Mucosa of descending colon (tissue), 3 donors: Measurements from ENCODE around the gene SNTG2. TPM values are rescaled to one million over a fixed set of nuclear protein-coding genes. Genes with fewer than 3 reads are reported as not detected.

Experiments used
- ATAC-seq: fragments of 200-7000 bp; cut with Tn5 transposase; one replicate; pipeline ENCODE4 v1.9.1; 2020; ENCODE audit warnings: mild to moderate bottlenecking, moderate library complexity
- DNase-seq, 3 donors: peaks; one replicate each; pipeline ENCODE4 v3.0.0-alpha.2; 2020
- H3K36me3 ChIP-seq: fragments of 200-600 bp; one replicate; pipeline ENCODE4 v1.8.0; 2021; ENCODE audit warnings: low read depth, mild to moderate bottlenecking
- H3K4me1 ChIP-seq: fragments of 200-600 bp; one replicate; pipeline ENCODE4 v1.8.0; 2021; ENCODE audit warnings: low read depth, mild to moderate bottlenecking
- H3K4me3 ChIP-seq: fragments of 200-600 bp; one replicate; pipeline ENCODE4 v1.8.0; 2021; ENCODE audit warnings: mild to moderate bottlenecking
- H3K9me3 ChIP-seq: fragments of 200-600 bp; one replicate; pipeline ENCODE4 v1.8.0; 2021; ENCODE audit warnings: mild to moderate bottlenecking
- intact Hi-C, 2 donors: fragments of 100-400 bp; cut with DNase I in 1 of 2; cut with micrococcal nuclease in 1 of 2; formaldehyde crosslinking; loops; one replicate each; pipeline versions ENCODE4 v1.11.0 to v1.11.1; 2022; cut with DNase I, micrococcal nuclease
- total RNA-seq, 3 donors: library from RNA; stranded (reverse); fragmentation: NEBNext Ultra II Directional in 2 of 3; extraction: Animal tissue kit (Norgen Biotek cat#: 25700) in 2 of 3; gene quantifications; one replicate each; pipeline versions ENCODE4 v1.2.1 to v1.2.4, GENCODE V29; 2021 to 2023
- TF ChIP-seq, protein P1 (sequence below): fragments of 200-600 bp; IDR thresholded peaks from one replicate; pipeline ENCODE4 v1.8.0; 2022; ENCODE audit warnings: antibody characterized with exemption, mild to moderate bottlenecking
- donor health status: DM: no; HTN: no; CAD: no; lungs with moderate emphysema.
- donor health status: DM: no; HTN: no; CAD: no.
- donor health status: DM: no; HTN: yes; CAD: no.

Gene SNTG2
- total RNA-seq, 3 donors from 2014 or later, result 0.38 to 3.0 (median 2.8) TPM

GRCh38 chr2:1394709-1395408 lies 444.2 kb downstream of the SNTG2 start:
- no peak overlapping the region for H3K4me3 ChIP-seq
- H3K4me1 ChIP-seq, result no peaks in the 10 kb centered on the region
- DNase-seq (no peak), ATAC-seq (no peak)
- H3K9me3 ChIP-seq, result no peaks in the 10 kb centered on the region
- H3K36me3 ChIP-seq, result no peaks in the 10 kb centered on the region
- TF ChIP-seq, protein P1, sequence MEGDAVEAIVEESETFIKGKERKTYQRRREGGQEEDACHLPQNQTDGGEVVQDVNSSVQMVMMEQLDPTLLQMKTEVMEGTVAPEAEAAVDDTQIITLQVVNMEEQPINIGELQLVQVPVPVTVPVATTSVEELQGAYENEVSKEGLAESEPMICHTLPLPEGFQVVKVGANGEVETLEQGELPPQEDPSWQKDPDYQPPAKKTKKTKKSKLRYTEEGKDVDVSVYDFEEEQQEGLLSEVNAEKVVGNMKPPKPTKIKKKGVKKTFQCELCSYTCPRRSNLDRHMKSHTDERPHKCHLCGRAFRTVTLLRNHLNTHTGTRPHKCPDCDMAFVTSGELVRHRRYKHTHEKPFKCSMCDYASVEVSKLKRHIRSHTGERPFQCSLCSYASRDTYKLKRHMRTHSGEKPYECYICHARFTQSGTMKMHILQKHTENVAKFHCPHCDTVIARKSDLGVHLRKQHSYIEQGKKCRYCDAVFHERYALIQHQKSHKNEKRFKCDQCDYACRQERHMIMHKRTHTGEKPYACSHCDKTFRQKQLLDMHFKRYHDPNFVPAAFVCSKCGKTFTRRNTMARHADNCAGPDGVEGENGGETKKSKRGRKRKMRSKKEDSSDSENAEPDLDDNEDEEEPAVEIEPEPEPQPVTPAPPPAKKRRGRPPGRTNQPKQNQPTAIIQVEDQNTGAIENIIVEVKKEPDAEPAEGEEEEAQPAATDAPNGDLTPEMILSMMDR, result no peak
- intact Hi-C loops, result no loop called here

DNA sequence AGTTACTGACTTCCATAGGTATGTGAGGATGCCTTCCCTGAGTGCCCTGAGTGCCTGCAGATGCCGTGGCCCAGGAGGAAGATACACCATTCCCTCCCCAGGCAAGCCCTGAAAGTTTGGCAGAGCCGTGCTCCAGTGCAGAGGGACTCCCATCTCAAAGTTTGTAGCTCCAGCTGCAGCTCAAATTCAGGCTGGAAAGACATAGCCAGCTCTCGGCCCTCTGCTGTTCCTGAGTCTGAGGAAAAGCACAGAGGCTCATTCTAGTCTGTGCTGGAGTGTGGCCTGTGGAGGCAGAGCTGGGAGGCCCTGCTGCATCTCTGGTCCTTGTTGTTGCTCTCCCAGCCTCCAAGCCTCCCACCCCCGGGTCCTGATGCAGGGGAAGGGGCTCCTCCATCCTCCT lies 446.7 kb downstream of the SNTG2 start:
- H3K36me3 ChIP-seq, result no peaks in the 10 kb centered on the region
- ATAC-seq (no peak), DNase-seq (no peak)
- no peaks in the 10 kb centered on the region for H3K9me3 ChIP-seq
- TF ChIP-seq, protein P1, result no peak
- no peak overlapping the region for H3K4me3 ChIP-seq
- H3K4me1 ChIP-seq, result no peaks in the 10 kb centered on the region
- intact Hi-C loops, result no loop called here

DNA sequence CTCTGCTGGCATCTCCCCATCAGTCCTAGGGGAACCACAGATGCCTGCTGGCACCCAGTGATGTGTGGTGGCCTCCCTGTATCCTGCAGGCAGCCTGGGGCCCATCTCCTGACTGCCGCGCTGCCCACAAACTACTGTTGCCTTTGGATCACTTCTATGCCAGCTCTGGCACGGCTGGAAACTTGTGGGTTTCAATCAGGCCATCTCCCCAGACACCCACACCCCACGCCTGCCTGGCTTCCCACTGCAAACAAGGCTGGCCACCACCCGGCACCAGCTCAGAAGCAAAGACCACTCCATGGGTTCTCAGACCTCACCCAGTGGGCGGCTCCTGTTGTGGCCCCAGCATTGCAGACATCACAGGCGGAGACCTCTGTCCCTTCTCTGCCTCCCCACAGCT lies 447.5 kb downstream of the SNTG2 start:
- no peaks in the 10 kb centered on the region for H3K4me1 ChIP-seq
- intact Hi-C loops, result no loop called here

DNA sequence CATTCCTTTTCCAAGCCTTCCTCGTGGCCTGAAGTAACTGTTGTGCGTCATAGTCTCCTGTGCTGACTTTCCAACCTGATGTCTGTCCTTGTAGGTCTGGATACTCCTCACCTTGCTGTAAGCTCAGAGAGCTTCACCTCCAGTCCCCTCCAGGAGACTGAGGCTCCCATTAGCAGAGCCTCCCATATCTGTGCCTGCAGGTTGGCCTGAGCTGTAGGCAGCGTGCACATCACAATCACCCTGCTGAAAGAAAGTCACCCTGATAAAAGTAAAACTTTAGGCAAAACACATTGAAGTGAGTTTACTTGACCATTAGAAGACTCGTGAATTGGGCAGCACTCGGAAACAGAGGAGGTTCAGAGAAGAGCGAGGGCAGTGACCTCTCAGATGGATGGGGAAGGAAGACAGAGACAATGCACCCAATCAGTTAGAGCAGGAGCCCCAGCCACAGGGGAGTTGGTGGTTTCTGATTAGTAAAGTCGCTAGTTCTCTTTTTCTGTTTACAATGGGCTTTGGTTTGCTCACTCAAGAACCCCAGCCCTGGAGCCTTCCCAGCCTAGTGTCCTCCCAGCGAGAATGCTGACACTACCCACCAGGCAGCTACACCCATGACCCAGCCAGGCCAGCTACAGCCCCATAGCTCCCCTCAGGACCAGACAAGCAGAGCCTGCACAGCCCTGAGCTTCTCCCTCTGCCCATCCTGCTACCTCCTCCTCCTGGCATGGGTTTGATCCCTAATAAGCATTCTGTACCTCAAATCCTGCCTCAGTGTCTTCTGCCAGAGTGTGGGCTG lies 450.5 kb downstream of the SNTG2 start:
- ATAC-seq (no peak), DNase-seq (peak in 1 of 3 donors; percentile 4)
- Histone ChIP-seq H3K4me1 (no peaks in the 10 kb centered on the region), H3K9me3 (no peaks in the 10 kb centered on the region), H3K36me3 (no peaks in the 10 kb centered on the region), H3K4me3 (no peak overlapping the region)
- TF ChIP-seq, protein P1, result no peak
- intact Hi-C loops, result no loop called here

More for the DNA sequence above, 447.5 kb downstream of the SNTG2 start:
- Histone ChIP-seq H3K9me3 (no peaks in the 10 kb centered on the region), H3K4me3 (no peak overlapping the region), H3K36me3 (no peaks in the 10 kb centered on the region)
- no peak for ATAC-seq
- DNase-seq, result no peak
- TF ChIP-seq, protein P1, result no peak

GRCh38 chr2:1402064-1402463 lies 451.4 kb downstream of the SNTG2 start:
- Histone ChIP-seq H3K4me1 (no peaks in the 10 kb centered on the region), H3K36me3 (no peaks in the 10 kb centered on the region), H3K4me3 (no peak overlapping the region), H3K9me3 (no peaks in the 10 kb centered on the region)
- DNase-seq, result no peak
- intact Hi-C loops, result no loop called here
- TF ChIP-seq, protein P1, result no peak
- no peak for ATAC-seq
